ENCODE data around the gene BRSK2.

DNA sequence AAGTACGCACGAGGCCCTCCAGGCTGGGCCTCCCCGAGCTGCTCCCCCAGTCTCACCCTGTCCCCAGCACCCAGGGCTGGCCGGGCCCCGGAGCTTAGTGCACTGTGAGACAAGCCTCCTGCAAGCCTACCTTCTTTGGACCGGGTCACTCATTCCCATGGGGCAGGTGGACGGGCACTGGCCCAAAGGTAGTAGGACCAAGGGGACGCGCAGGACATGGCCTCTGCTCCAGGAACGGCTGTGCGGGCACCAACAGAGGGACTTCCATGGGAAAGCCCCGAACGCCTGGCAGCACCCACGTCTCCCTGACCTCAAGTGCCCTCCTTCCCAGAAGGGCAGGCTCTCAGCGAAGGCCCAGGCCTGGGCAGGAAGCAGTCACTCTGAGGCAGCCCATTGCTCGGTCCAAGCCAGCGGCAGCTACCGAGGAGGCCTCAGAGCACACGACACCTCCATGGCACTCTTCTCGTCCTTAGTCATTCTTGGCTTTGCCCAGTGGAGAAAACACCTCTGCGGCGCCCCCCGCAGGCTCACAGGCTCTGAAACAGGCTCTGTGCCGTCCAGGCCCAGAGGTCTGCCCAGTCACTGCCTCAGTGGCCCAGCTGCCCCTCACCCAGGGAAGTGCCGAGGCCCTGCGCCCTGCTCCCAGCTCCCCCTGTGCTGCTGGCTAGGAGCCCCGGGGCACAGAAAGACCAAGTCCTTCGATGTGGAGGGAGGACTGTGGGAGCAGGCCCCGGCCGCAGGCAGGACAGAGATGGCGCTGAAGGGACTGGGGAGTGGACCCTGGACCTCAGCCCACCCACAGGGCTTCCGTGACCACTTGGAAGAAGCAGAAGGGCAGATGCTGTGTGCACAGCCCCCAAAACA lies 93.1 kb downstream of the BRSK2 start:
- TF ChIP-seq, protein P1, sequence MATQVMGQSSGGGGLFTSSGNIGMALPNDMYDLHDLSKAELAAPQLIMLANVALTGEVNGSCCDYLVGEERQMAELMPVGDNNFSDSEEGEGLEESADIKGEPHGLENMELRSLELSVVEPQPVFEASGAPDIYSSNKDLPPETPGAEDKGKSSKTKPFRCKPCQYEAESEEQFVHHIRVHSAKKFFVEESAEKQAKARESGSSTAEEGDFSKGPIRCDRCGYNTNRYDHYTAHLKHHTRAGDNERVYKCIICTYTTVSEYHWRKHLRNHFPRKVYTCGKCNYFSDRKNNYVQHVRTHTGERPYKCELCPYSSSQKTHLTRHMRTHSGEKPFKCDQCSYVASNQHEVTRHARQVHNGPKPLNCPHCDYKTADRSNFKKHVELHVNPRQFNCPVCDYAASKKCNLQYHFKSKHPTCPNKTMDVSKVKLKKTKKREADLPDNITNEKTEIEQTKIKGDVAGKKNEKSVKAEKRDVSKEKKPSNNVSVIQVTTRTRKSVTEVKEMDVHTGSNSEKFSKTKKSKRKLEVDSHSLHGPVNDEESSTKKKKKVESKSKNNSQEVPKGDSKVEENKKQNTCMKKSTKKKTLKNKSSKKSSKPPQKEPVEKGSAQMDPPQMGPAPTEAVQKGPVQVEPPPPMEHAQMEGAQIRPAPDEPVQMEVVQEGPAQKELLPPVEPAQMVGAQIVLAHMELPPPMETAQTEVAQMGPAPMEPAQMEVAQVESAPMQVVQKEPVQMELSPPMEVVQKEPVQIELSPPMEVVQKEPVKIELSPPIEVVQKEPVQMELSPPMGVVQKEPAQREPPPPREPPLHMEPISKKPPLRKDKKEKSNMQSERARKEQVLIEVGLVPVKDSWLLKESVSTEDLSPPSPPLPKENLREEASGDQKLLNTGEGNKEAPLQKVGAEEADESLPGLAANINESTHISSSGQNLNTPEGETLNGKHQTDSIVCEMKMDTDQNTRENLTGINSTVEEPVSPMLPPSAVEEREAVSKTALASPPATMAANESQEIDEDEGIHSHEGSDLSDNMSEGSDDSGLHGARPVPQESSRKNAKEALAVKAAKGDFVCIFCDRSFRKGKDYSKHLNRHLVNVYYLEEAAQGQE (IDR thresholded peaks at IDR 0.05; ENCODE audit: low read depth): no peak
- TF ChIP-seq EP300 (IDR thresholded peaks at IDR 0.05; ENCODE audit: borderline replicate concordance) (no peak), RAD21 (IDR thresholded peaks at IDR 0.05; ENCODE audit: low read depth) (no peak), CEBPB (IDR thresholded peaks at IDR 0.05) (no peak), FOXM1 (IDR thresholded peaks at IDR 0.05; ENCODE audit: borderline replicate concordance, low read depth) (no peak), CREB1 (IDR thresholded peaks at IDR 0.05; ENCODE audit: low read depth) (no peak), YY1 (IDR thresholded peaks at IDR 0.05; ENCODE audit: low read depth) (no peak), TAF1 (IDR thresholded peaks at IDR 0.05; ENCODE audit: low read depth) (no peak), EGR1 (IDR thresholded peaks at IDR 0.05) (no peak), ZBTB7A (IDR thresholded peaks at IDR 0.05; ENCODE audit: low read depth) (no peak), NFIC (IDR thresholded peaks at IDR 0.05) (no peak), TEAD4 (IDR thresholded peaks at IDR 0.05) (no peak)
- TF ChIP-seq, protein P2, sequence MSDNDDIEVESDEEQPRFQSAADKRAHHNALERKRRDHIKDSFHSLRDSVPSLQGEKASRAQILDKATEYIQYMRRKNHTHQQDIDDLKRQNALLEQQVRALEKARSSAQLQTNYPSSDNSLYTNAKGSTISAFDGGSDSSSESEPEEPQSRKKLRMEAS (IDR thresholded peaks at IDR 0.05): no peak
- TF ChIP-seq, protein P3, sequence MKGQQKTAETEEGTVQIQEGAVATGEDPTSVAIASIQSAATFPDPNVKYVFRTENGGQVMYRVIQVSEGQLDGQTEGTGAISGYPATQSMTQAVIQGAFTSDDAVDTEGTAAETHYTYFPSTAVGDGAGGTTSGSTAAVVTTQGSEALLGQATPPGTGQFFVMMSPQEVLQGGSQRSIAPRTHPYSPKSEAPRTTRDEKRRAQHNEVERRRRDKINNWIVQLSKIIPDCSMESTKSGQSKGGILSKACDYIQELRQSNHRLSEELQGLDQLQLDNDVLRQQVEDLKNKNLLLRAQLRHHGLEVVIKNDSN (IDR thresholded peaks at IDR 0.05): no peak
